Measurements from ENCODE around the gene OR4D9. TPM values are rescaled to one million over a fixed set of nuclear protein-coding genes. Genes with fewer than 3 reads are reported as not detected.
"Not testable (repeated sequence)": the region's sequence is repeated elsewhere in the genome, so short reads cannot be mapped to it uniquely, and the experiment has no call there.

The OR4D9 gene
- total RNA-seq, 1 experiment from 2014 or later: not detected

- Histone ChIP-seq H3K36me3 (ENCODE audit: insufficient read depth, low read length) (no peaks in the 10 kb centered on the region), H3K27ac (ENCODE audit: low read length) (no peak overlapping the region), H3K4me2 (ENCODE audit: low read depth, low read length, poor library complexity, severe bottlenecking) (no peak overlapping the region), H3K27me3 (ENCODE audit: low read length) (no peaks in the 10 kb centered on the region), H3K4me1 (ENCODE audit: low read length) (no peaks in the 10 kb centered on the region), H4K20me1 (ENCODE audit: insufficient read depth, low read depth, low read length) (no peaks in the 10 kb centered on the region), H3K4me3 (ENCODE audit: low read length) (no peak overlapping the region), H2AFZ (ENCODE audit: low read length) (no peak overlapping the region), H3K9ac (ENCODE audit: low read length) (no peak overlapping the region), H3K79me2 (ENCODE audit: low read length) (no peaks in the 10 kb centered on the region), H3K9me3 (ENCODE audit: low read length) (no peaks in the 10 kb centered on the region), H3K9me2 (replicated peaks; ENCODE audit: insufficient read depth, low read length) (no peaks in the 10 kb centered on the region)
- no peak for DNase-seq
Observed at GRCh38 chr11:59511675-59512074, 336 bp downstream of the OR4D9 start.

- not testable (repeated sequence) for H3K9ac ChIP-seq (ENCODE audit: low read length); H3K27me3 ChIP-seq (ENCODE audit: low read length); H3K27ac ChIP-seq (ENCODE audit: low read length); H3K4me3 ChIP-seq (ENCODE audit: low read length); H2AFZ ChIP-seq (ENCODE audit: low read length); H3K79me2 ChIP-seq (ENCODE audit: low read length); H3K4me1 ChIP-seq (ENCODE audit: low read length); H3K9me3 ChIP-seq (ENCODE audit: low read length); H3K36me3 ChIP-seq (ENCODE audit: insufficient read depth, low read length); H3K4me2 ChIP-seq (ENCODE audit: low read depth, low read length, poor library complexity, severe bottlenecking); H4K20me1 ChIP-seq (ENCODE audit: insufficient read depth, low read depth, low read length); DNase-seq; H3K9me2 ChIP-seq (replicated peaks; ENCODE audit: insufficient read depth, low read length)
Observed at GRCh38 chr11:59520139-59520538, 8.8 kb downstream of the OR4D9 start.

- no peaks in the 10 kb centered on the region for H3K27me3 ChIP-seq (ENCODE audit: low read length)
- H3K4me2 ChIP-seq (ENCODE audit: low read depth, low read length, poor library complexity, severe bottlenecking): no peak overlapping the region
- H3K27ac ChIP-seq (ENCODE audit: low read length): no peak overlapping the region
- H3K9ac ChIP-seq (ENCODE audit: low read length): no peak overlapping the region
- no peaks in the 10 kb centered on the region for H3K9me3 ChIP-seq (ENCODE audit: low read length)
- peaks cover 3% of the 10 kb centered on the region; the same call in 1 of the 2 replicates for H4K20me1 ChIP-seq (ENCODE audit: insufficient read depth, low read depth, low read length)
- H3K4me1 ChIP-seq (ENCODE audit: low read length): no peaks in the 10 kb centered on the region
- DNase-seq: no peak
- H2AFZ ChIP-seq (ENCODE audit: low read length): no peak overlapping the region
- no peaks in the 10 kb centered on the region for H3K36me3 ChIP-seq (ENCODE audit: insufficient read depth, low read length)
- H3K79me2 ChIP-seq (ENCODE audit: low read length): no peaks in the 10 kb centered on the region
- no peaks in the 10 kb centered on the region for H3K9me2 ChIP-seq (replicated peaks; ENCODE audit: insufficient read depth, low read length)
- H3K4me3 ChIP-seq (ENCODE audit: low read length): no peak overlapping the region
Observed at GRCh38 chr11:59520741-59521140, 9.4 kb downstream of the OR4D9 start.

- Histone ChIP-seq H4K20me1 (ENCODE audit: insufficient read depth, low read depth, low read length) (peaks cover 3% of the 10 kb centered on the region; the same call in 1 of the 2 replicates), H3K4me3 (ENCODE audit: low read length) (no peak overlapping the region), H3K4me1 (ENCODE audit: low read length) (no peaks in the 10 kb centered on the region), H3K27ac (ENCODE audit: low read length) (no peak overlapping the region), H3K4me2 (ENCODE audit: low read depth, low read length, poor library complexity, severe bottlenecking) (no peak overlapping the region), H3K79me2 (ENCODE audit: low read length) (no peaks in the 10 kb centered on the region), H3K9me2 (replicated peaks; ENCODE audit: insufficient read depth, low read length) (no peaks in the 10 kb centered on the region), H3K9me3 (ENCODE audit: low read length) (no peaks in the 10 kb centered on the region), H3K36me3 (ENCODE audit: insufficient read depth, low read length) (no peaks in the 10 kb centered on the region), H3K27me3 (ENCODE audit: low read length) (no peaks in the 10 kb centered on the region), H3K9ac (ENCODE audit: low read length) (no peak overlapping the region), H2AFZ (ENCODE audit: low read length) (no peak overlapping the region)
- no peak for DNase-seq
Observed at GRCh38 chr11:59523541-59523940, 12.2 kb downstream of the OR4D9 start.

- H3K9me3 ChIP-seq (ENCODE audit: low read length): no peaks in the 10 kb centered on the region
- H3K4me3 ChIP-seq (ENCODE audit: low read length): no peak overlapping the region
- H3K27me3 ChIP-seq (ENCODE audit: low read length): no peaks in the 10 kb centered on the region
- no peaks in the 10 kb centered on the region for H4K20me1 ChIP-seq (ENCODE audit: insufficient read depth, low read depth, low read length)
- H3K4me1 ChIP-seq (ENCODE audit: low read length): no peaks in the 10 kb centered on the region
- no peak overlapping the region for H2AFZ ChIP-seq (ENCODE audit: low read length)
- no peak overlapping the region for H3K9ac ChIP-seq (ENCODE audit: low read length)
- no peak overlapping the region for H3K4me2 ChIP-seq (ENCODE audit: low read depth, low read length, poor library complexity, severe bottlenecking)
- no peaks in the 10 kb centered on the region for H3K79me2 ChIP-seq (ENCODE audit: low read length)
- no peak overlapping the region for H3K27ac ChIP-seq (ENCODE audit: low read length)
- no peaks in the 10 kb centered on the region for H3K9me2 ChIP-seq (replicated peaks; ENCODE audit: insufficient read depth, low read length)
- H3K36me3 ChIP-seq (ENCODE audit: insufficient read depth, low read length): no peaks in the 10 kb centered on the region
- no peak for DNase-seq
Observed at GRCh38 chr11:59528711-59529110, 17.4 kb downstream of the OR4D9 start.

GRCh38 chr11:59532620-59533019 is 21.3 kb downstream of the OR4D9 start:
- Histone ChIP-seq H3K4me3 (ENCODE audit: low read length) (no peak overlapping the region), H3K9me2 (replicated peaks; ENCODE audit: insufficient read depth, low read length) (no peaks in the 10 kb centered on the region), H3K9me3 (ENCODE audit: low read length) (no peaks in the 10 kb centered on the region), H3K9ac (ENCODE audit: low read length) (no peak overlapping the region), H3K4me2 (ENCODE audit: low read depth, low read length, poor library complexity, severe bottlenecking) (no peak overlapping the region), H3K27me3 (ENCODE audit: low read length) (no peaks in the 10 kb centered on the region), H3K79me2 (ENCODE audit: low read length) (no peaks in the 10 kb centered on the region), H2AFZ (ENCODE audit: low read length) (no peak overlapping the region), H3K4me1 (ENCODE audit: low read length) (peaks cover 4% of the 10 kb centered on the region), H3K27ac (ENCODE audit: low read length) (no peak overlapping the region), H3K36me3 (ENCODE audit: insufficient read depth, low read length) (no peaks in the 10 kb centered on the region), H4K20me1 (ENCODE audit: insufficient read depth, low read depth, low read length) (no peaks in the 10 kb centered on the region)
- DNase-seq: no peak

DNA sequence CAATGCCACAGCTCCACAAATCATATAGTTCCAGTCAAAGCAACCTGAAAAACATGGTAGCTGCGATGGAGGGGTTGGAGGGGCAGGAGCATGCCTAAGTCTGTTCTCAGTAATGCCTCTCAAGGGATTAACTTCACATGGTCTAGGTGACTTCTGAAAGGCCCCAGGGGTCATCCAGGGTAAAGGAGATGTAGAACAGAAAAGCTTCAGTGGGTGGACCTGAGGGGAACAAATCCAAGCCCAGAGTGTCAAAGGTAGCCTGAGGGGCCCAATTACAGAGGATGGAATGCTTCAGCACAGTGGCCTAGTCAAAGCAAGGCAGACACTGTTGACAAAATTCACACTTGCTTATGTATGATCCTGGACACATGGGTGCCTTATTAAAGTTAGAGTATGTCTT is 23.3 kb downstream of the OR4D9 start:
- H2AFZ ChIP-seq (ENCODE audit: low read length): no peak overlapping the region
- no peak overlapping the region for H3K4me3 ChIP-seq (ENCODE audit: low read length)
- no peak overlapping the region for H3K27ac ChIP-seq (ENCODE audit: low read length)

DNA sequence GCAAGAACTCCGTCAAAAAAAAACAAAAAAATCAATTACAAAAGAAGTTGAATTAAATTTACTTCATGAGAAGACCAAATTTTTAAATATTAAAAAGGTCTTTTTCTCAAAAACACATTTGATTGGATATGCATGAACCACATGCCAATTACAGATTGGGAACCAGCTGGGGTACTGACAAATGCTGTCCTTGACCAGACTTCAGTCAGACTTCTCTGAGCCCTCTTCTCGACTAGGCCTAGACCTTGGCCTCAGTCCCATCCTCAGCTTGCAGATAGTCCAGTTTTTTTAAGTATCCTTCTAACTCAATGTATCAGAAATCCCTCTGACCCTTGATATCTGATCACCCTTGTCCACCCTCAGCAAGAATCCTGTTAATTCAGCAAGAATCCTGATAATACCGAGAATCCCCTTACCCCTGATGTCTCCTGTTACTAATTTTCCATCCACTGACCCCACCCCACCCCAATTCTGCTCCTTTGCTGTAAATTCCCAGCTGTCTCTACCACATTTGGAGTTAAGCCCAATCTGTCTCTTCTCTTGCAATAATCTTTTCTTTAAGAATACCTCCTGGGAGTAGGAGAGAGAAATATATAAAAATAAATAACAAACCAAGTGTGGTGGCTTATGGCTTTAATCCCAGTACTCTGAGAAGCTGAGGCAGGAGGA is 30.9 kb downstream of the OR4D9 start:
- no peak overlapping the region for H3K4me3 ChIP-seq (ENCODE audit: low read length)
- no peak for DNase-seq
- no peaks in the 10 kb centered on the region for H3K36me3 ChIP-seq (ENCODE audit: insufficient read depth, low read length)
- no peaks in the 10 kb centered on the region for H3K9me3 ChIP-seq (ENCODE audit: low read length)
- no peak overlapping the region for H2AFZ ChIP-seq (ENCODE audit: low read length)
- H3K79me2 ChIP-seq (ENCODE audit: low read length): no peaks in the 10 kb centered on the region
- no peaks in the 10 kb centered on the region for H3K9me2 ChIP-seq (replicated peaks; ENCODE audit: insufficient read depth, low read length)
- H3K9ac ChIP-seq (ENCODE audit: low read length): no peak overlapping the region
- no peaks in the 10 kb centered on the region for H4K20me1 ChIP-seq (ENCODE audit: insufficient read depth, low read depth, low read length)
- H3K27ac ChIP-seq (ENCODE audit: low read length): no peak overlapping the region
- no peak overlapping the region for H3K4me2 ChIP-seq (ENCODE audit: low read depth, low read length, poor library complexity, severe bottlenecking)
- no peaks in the 10 kb centered on the region for H3K27me3 ChIP-seq (ENCODE audit: low read length)
- H3K4me1 ChIP-seq (ENCODE audit: low read length): peaks cover 7% of the 10 kb centered on the region

More for the DNA sequence above, 23.3 kb downstream of the OR4D9 start:
- Histone ChIP-seq H3K27me3 (ENCODE audit: low read length) (no peaks in the 10 kb centered on the region), H3K79me2 (ENCODE audit: low read length) (no peaks in the 10 kb centered on the region), H3K9me3 (ENCODE audit: low read length) (no peaks in the 10 kb centered on the region), H3K4me2 (ENCODE audit: low read depth, low read length, poor library complexity, severe bottlenecking) (no peak overlapping the region), H3K4me1 (ENCODE audit: low read length) (peaks cover 9% of the 10 kb centered on the region), H3K36me3 (ENCODE audit: insufficient read depth, low read length) (no peaks in the 10 kb centered on the region), H3K9me2 (replicated peaks; ENCODE audit: insufficient read depth, low read length) (no peaks in the 10 kb centered on the region), H4K20me1 (ENCODE audit: insufficient read depth, low read depth, low read length) (no peaks in the 10 kb centered on the region), H3K9ac (ENCODE audit: low read length) (no peak overlapping the region)
- no peak for DNase-seq

Data from Karpas-422 (cell line).